Measurements from ENCODE around the gene PRR27. TPM values are rescaled to one million over a fixed set of nuclear protein-coding genes. Genes with fewer than 3 reads are reported as not detected.

The PRR27 gene
- not detected for total RNA-seq
- long read RNA-seq, result 0 reads

DNA sequence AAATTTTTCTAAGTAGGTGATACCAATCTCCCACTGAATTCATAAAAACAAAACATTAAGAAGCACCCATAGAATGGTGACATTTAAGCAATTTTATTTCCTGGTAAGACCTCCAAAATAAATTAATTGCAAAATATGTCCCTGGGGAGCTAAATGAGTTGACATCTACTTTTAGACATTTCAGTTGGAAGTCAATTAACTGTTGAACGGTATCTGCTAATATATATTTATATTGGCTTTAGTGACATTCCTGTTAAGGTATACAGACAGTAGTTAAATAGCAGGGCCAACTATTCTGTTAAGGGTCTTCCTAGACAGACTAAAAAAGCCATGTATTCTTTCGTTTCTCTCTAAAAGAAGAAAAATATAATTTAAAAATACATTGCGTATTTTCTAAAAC, at the start of gene PRR27:
Gene PRR27 (plus strand): TSS at position 301 of the 400 bp plus-strand sequence. CDS start 139 bp downstream, outside the sequence.
- no peaks in the 10 kb centered on the region for H3K9me3 ChIP-seq
- no peaks in the 10 kb centered on the region for H3K4me1 ChIP-seq
- no peak for ATAC-seq
- no peak for DNase-seq
- H3K36me3 ChIP-seq, result no peaks in the 10 kb centered on the region
- intact Hi-C loops (cut with DNase I), result no loop called here
- H3K27me3 ChIP-seq, result no peaks in the 10 kb centered on the region
- TF ChIP-seq, protein P1, sequence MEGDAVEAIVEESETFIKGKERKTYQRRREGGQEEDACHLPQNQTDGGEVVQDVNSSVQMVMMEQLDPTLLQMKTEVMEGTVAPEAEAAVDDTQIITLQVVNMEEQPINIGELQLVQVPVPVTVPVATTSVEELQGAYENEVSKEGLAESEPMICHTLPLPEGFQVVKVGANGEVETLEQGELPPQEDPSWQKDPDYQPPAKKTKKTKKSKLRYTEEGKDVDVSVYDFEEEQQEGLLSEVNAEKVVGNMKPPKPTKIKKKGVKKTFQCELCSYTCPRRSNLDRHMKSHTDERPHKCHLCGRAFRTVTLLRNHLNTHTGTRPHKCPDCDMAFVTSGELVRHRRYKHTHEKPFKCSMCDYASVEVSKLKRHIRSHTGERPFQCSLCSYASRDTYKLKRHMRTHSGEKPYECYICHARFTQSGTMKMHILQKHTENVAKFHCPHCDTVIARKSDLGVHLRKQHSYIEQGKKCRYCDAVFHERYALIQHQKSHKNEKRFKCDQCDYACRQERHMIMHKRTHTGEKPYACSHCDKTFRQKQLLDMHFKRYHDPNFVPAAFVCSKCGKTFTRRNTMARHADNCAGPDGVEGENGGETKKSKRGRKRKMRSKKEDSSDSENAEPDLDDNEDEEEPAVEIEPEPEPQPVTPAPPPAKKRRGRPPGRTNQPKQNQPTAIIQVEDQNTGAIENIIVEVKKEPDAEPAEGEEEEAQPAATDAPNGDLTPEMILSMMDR (IDR thresholded peaks at IDR 0.05), result no peak
- H3K4me3 ChIP-seq, result no peak within 1 kb of the TSS
- H3K27ac ChIP-seq, result no peak within 1 kb of the TSS

DNA sequence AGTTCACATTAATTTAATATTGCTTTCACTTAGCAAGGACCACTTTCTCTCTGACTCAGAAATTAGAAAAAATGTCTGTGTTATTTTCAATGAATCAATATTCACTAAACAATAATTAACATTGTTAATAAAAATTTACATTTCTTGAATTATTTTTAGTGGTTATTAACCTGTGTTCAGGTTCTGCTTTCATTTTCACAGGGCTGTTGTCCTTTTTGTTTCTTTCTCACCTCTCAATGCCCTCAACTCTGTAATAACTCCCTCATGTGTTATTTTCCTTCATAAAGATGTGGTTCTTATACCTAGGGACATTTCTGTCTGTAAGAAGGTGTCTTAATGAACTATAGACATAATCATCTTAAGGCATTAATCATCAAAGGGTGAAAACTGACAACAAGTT, 43.1 kb upstream of the PRR27 start:
- Histone ChIP-seq H3K27ac (no peak overlapping the region), H3K4me3 (no peak overlapping the region), H3K9me3 (no peaks in the 10 kb centered on the region), H3K27me3 (no peaks in the 10 kb centered on the region), H3K36me3 (no peaks in the 10 kb centered on the region), H3K4me1 (no peaks in the 10 kb centered on the region)
- TF ChIP-seq, protein P1 (IDR thresholded peaks at IDR 0.05), result no peak
- ATAC-seq, result no peak
- no peak for DNase-seq
- intact Hi-C loops (cut with DNase I), result no loop called here

DNA sequence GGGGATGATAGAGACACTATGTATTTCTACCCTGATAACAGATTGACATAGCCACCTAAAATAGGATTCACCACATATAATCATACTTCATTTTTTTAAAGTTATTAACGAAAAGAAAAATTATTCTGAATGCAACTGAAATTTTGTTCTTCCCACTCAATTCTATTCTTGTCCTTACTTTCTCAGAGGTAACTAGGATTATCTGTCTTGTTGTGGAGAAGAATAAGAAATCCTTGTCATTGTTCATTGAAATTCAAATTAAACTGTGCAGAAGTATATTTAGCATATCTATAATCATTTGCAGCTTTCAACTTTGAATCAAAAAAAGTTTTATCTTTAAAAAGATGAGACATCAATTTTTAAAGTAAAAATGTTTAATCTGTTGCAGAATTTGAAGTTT, 40.4 kb upstream of the PRR27 start:
- no peaks in the 10 kb centered on the region for H3K4me1 ChIP-seq
- intact Hi-C loops (cut with DNase I), result no loop called here
- no peak overlapping the region for H3K27ac ChIP-seq
- no peak for DNase-seq
- no peaks in the 10 kb centered on the region for H3K36me3 ChIP-seq
- no peak for ATAC-seq
- no peaks in the 10 kb centered on the region for H3K27me3 ChIP-seq
- H3K4me3 ChIP-seq, result no peak overlapping the region
- TF ChIP-seq, protein P1 (IDR thresholded peaks at IDR 0.05), result no peak
- H3K9me3 ChIP-seq, result no peaks in the 10 kb centered on the region

DNA sequence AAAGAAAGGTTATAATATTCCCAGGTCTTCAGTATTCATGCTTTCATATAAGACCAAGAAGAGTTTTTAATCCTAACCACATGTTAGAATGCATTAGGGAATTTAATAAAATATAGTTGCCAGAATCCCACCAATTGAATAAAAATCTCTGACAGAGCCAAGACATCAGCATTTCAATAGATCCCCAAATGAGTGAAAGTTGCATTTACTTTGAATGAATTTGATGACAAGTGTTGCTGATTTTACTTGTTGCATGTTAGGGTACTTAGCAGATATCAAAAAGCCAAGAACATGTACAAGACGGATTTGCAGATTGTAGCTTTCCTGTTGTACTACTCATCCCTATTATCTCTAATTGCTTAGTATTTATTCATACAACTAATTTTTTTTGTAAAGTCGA, 39.9 kb upstream of the PRR27 start:
- DNase-seq, result no peak
- Histone ChIP-seq H3K36me3 (no peaks in the 10 kb centered on the region), H3K9me3 (no peaks in the 10 kb centered on the region), H3K4me1 (no peaks in the 10 kb centered on the region), H3K4me3 (no peak overlapping the region), H3K27me3 (no peaks in the 10 kb centered on the region), H3K27ac (no peak overlapping the region)
- TF ChIP-seq, protein P1 (IDR thresholded peaks at IDR 0.05), result no peak
- no peak for ATAC-seq
- intact Hi-C loops (cut with DNase I), result no loop called here

DNA sequence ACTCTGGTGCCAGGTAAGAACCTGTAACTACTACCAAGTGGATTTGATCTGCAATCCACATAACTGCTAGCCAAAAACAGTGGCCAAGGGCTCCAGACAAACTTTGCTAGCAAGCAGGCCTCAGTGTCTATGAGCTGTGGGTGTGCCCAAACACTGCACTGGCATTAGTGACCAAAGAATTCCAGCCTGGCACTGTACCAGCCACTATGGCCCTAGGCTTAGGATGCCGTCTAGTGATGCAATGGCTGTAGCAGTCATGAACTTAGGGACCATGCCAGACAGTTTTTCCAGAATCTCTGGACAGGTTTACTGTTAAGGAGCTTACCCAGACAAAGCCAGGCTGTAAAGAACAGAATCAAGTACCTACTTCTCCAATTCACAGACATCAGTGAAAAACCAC, 33.7 kb upstream of the PRR27 start:
- Histone ChIP-seq H3K27me3 (no peaks in the 10 kb centered on the region), H3K4me1 (no peaks in the 10 kb centered on the region), H3K36me3 (no peaks in the 10 kb centered on the region), H3K9me3 (no peaks in the 10 kb centered on the region), H3K27ac (no peak overlapping the region), H3K4me3 (no peak overlapping the region)
- intact Hi-C loops (cut with DNase I), result no loop called here
- ATAC-seq (no peak), DNase-seq (no peak)
- TF ChIP-seq, protein P1 (IDR thresholded peaks at IDR 0.05), result no peak

DNA sequence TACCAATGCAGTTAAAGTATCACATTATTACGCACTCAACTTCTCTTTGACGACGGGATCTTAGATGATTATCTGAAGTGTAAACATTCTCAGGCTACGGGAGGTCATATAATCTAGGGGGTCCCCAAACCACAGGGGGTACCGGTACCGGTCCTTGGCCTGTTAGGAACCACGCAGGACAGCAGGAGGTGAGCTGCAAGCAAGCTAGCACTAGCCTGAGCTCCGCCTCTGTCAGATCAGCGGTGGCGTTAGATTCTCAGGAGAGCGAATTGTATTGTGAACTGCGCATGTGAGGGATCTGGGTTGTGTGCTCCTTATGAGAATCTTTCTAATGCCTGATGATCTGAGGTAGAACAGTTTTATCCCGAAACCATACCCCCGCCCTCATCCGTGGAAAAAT, 20.6 kb upstream of the PRR27 start:
- TF ChIP-seq, protein P1 (IDR thresholded peaks at IDR 0.05), result no peak
- H3K9me3 ChIP-seq, result no peaks in the 10 kb centered on the region
- no peaks in the 10 kb centered on the region for H3K4me1 ChIP-seq
- intact Hi-C loops (cut with DNase I), result no loop called here
- ATAC-seq (no peak), DNase-seq (no peak)
- H3K27ac ChIP-seq, result no peak overlapping the region
- no peaks in the 10 kb centered on the region for H3K36me3 ChIP-seq
- H3K27me3 ChIP-seq, result no peaks in the 10 kb centered on the region
- H3K4me3 ChIP-seq, result no peak overlapping the region
